Measurements from ENCODE around the gene DPH5.

The DPH5 gene

GRCh38 chr1:100982793-100983192 lies 42.8 kb downstream of the DPH5 start:
- no peak for TF ChIP-seq CTCF (IDR thresholded peaks at IDR 0.05; ENCODE audit: poor library complexity, severe bottlenecking)
- Histone ChIP-seq H3K27ac (ENCODE audit: poor library complexity, severe bottlenecking) (no peak overlapping the region), H3K4me1 (ENCODE audit: insufficient read depth, poor library complexity, severe bottlenecking) (no peaks in the 10 kb centered on the region), H3K9me3 (ENCODE audit: severe bottlenecking) (no peaks in the 10 kb centered on the region), H3K4me3 (ENCODE audit: severe bottlenecking) (no peak overlapping the region), H3K36me3 (ENCODE audit: low read depth) (peaks cover 17% of the 10 kb centered on the region), H3K27me3 (ENCODE audit: insufficient read depth, poor library complexity, severe bottlenecking) (no peaks in the 10 kb centered on the region)
- ATAC-seq (ENCODE audit: low read depth) = no peak
- no peak for DNase-seq (ENCODE audit: low spot score)

- peaks cover 34% of the 10 kb centered on the region for H3K36me3 ChIP-seq (ENCODE audit: low read depth)
- no peak overlapping the region for H3K27ac ChIP-seq (ENCODE audit: poor library complexity, severe bottlenecking)
- H3K27me3 ChIP-seq (ENCODE audit: insufficient read depth, poor library complexity, severe bottlenecking) = no peaks in the 10 kb centered on the region
- H3K4me3 ChIP-seq (ENCODE audit: severe bottlenecking) = no peak overlapping the region
- DNase-seq (ENCODE audit: low spot score) (no peak), ATAC-seq (ENCODE audit: low read depth) (no peak)
- TF ChIP-seq CTCF (IDR thresholded peaks at IDR 0.05; ENCODE audit: poor library complexity, severe bottlenecking) = no peak
- H3K4me1 ChIP-seq (ENCODE audit: insufficient read depth, poor library complexity, severe bottlenecking) = no peaks in the 10 kb centered on the region
- H3K9me3 ChIP-seq (ENCODE audit: severe bottlenecking) = no peaks in the 10 kb centered on the region
These were observed 46.0 kb downstream of the DPH5 start for GRCh38 chr1:100979631-100980030.

GRCh38 chr1:100976936-100977335 lies 48.6 kb downstream of the DPH5 start:
- no peak for DNase-seq (ENCODE audit: low spot score)
- no peak overlapping the region for H3K4me3 ChIP-seq (ENCODE audit: severe bottlenecking)
- no peak overlapping the region for H3K27ac ChIP-seq (ENCODE audit: poor library complexity, severe bottlenecking)
- no peak for ATAC-seq (ENCODE audit: low read depth)
- H3K36me3 ChIP-seq (ENCODE audit: low read depth) = peaks cover 37% of the 10 kb centered on the region
- no peaks in the 10 kb centered on the region for H3K9me3 ChIP-seq (ENCODE audit: severe bottlenecking)
- H3K4me1 ChIP-seq (ENCODE audit: insufficient read depth, poor library complexity, severe bottlenecking) = no peaks in the 10 kb centered on the region
- H3K27me3 ChIP-seq (ENCODE audit: insufficient read depth, poor library complexity, severe bottlenecking) = no peaks in the 10 kb centered on the region
- TF ChIP-seq CTCF (IDR thresholded peaks at IDR 0.05; ENCODE audit: poor library complexity, severe bottlenecking) = no peak

- H3K9me3 ChIP-seq (ENCODE audit: severe bottlenecking) = no peaks in the 10 kb centered on the region
- ATAC-seq (ENCODE audit: low read depth) (no peak), DNase-seq (ENCODE audit: low spot score) (no peak)
- no peak for TF ChIP-seq CTCF (IDR thresholded peaks at IDR 0.05; ENCODE audit: poor library complexity, severe bottlenecking)
- peaks cover 27% of the 10 kb centered on the region for H3K36me3 ChIP-seq (ENCODE audit: low read depth)
- H3K27me3 ChIP-seq (ENCODE audit: insufficient read depth, poor library complexity, severe bottlenecking) = no peaks in the 10 kb centered on the region
- no peaks in the 10 kb centered on the region for H3K4me1 ChIP-seq (ENCODE audit: insufficient read depth, poor library complexity, severe bottlenecking)
- no peak overlapping the region for H3K4me3 ChIP-seq (ENCODE audit: severe bottlenecking)
- no peak overlapping the region for H3K27ac ChIP-seq (ENCODE audit: poor library complexity, severe bottlenecking)
These were observed 53.4 kb downstream of the DPH5 start for GRCh38 chr1:100972185-100972584.

GRCh38 chr1:100971021-100971420 lies 54.6 kb downstream of the DPH5 start:
- Histone ChIP-seq H3K27ac (ENCODE audit: poor library complexity, severe bottlenecking) (no peak overlapping the region), H3K4me1 (ENCODE audit: insufficient read depth, poor library complexity, severe bottlenecking) (no peaks in the 10 kb centered on the region), H3K4me3 (ENCODE audit: severe bottlenecking) (no peak overlapping the region), H3K36me3 (ENCODE audit: low read depth) (peaks cover 31% of the 10 kb centered on the region), H3K27me3 (ENCODE audit: insufficient read depth, poor library complexity, severe bottlenecking) (no peaks in the 10 kb centered on the region), H3K9me3 (ENCODE audit: severe bottlenecking) (no peaks in the 10 kb centered on the region)
- no peak for TF ChIP-seq CTCF (IDR thresholded peaks at IDR 0.05; ENCODE audit: poor library complexity, severe bottlenecking)
- DNase-seq (ENCODE audit: low spot score) (no peak), ATAC-seq (ENCODE audit: low read depth) (no peak)

Measured in RWPE2 (cell line).